Panc1 (cell line): ENCODE data around the gene ETFA. TPM values are rescaled to one million over a fixed set of nuclear protein-coding genes. Genes with fewer than 3 reads are reported as not detected.
A peak's percentile ranks its signal among the peaks of the same experiment; 100 is the strongest.

Experiments
- ATAC-seq: fragments of 200-7000 bp; cut with Tn5 transposase; 2 replicates; pipeline ENCODE4 v1.9.1; 2020; ENCODE audit warnings: mild to moderate bottlenecking, moderate library complexity
- BruUV-seq: library from RNA; stranded (reverse); fragments of 400-500 nt; replicated peaks from 2 replicates; lab custom pipeline; 2021; lab: Mats Ljungman, UMichigan
- CTCF ChIA-PET: fragments of 300-600 bp; sonication (Branson Sonifier 250); formaldehyde crosslinking; loops from one replicate; lab custom pipeline; 2022; ENCODE audit warnings: antibody characterized with exemption; lab: Charles Lee
- POLR2A ChIA-PET: fragments of 300-600 bp; sonication (Branson Sonifier 250); formaldehyde crosslinking; loops from one replicate; lab custom pipeline; 2022; ENCODE audit warnings: antibody characterized with exemption; lab: Charles Lee
- DNase-seq: peaks from one replicate; pipeline ENCODE4 v3.0.0-alpha.2; 2010; ENCODE audit warnings: low read depth, low spot score
- H3K27ac ChIP-seq: 2 replicates; pipeline ENCODE4 v1.5.1; 2011; ENCODE audit warnings: mild to moderate bottlenecking, low read length, inconsistent platforms
- H3K27me3 ChIP-seq: fragments of 200-500 bp; sonication (Bioruptor generic); 2 replicates; pipeline ENCODE4 v1.6.0; 2014; ENCODE audit warnings: low read length, inconsistent platforms; ENCODE audit not compliant: control insufficient read depth, insufficient read depth
- H3K36me3 ChIP-seq: fragments of 200-500 bp; sonication (Bioruptor generic); 2 replicates; pipeline ENCODE4 v1.5.1; 2014; ENCODE audit warnings: inconsistent platforms, mild to moderate bottlenecking, low read length, moderate library complexity; ENCODE audit not compliant: control insufficient read depth, insufficient read depth
- H3K4me1 ChIP-seq: 2 replicates; pipeline ENCODE4 v1.5.1; 2011; ENCODE audit warnings: inconsistent platforms, mild to moderate bottlenecking, low read length, moderate library complexity; ENCODE audit not compliant: control insufficient read depth, insufficient read depth
- H3K4me3 ChIP-seq, 2 experiments: 2 replicates each; pipeline ENCODE4 v1.5.1; 2011 to 2012; ENCODE audit warnings: low read depth in 2 of 2, low read length in 2 of 2, mild to moderate bottlenecking in 2 of 2, inconsistent platforms in 1 of 2, moderate library complexity in 1 of 2
- H3K9me3 ChIP-seq: fragments of 200-500 bp; sonication (Bioruptor generic); 2 replicates; pipeline ENCODE4 v1.5.1; 2014; ENCODE audit warnings: low read depth, mild to moderate bottlenecking, inconsistent platforms, low read length, moderate library complexity; ENCODE audit not compliant: control insufficient read depth, insufficient read depth
- CTCF ChIP-seq: fragments of 450-650 bp; IDR thresholded peaks from 2 replicates; pipeline ENCODE4 v1.5.1; 2017; ENCODE audit warnings: mild to moderate bottlenecking
- POLR2AphosphoS5 ChIP-seq: IDR thresholded peaks from 2 replicates; pipeline ENCODE4 v1.6.1; 2012; ENCODE audit warnings: mild to moderate bottlenecking, low read depth, low read length, moderate library complexity
- REST ChIP-seq, 2 experiments: IDR thresholded peaks; 2 replicates each; pipeline ENCODE4 v1.6.1; 2011 to 2012; ENCODE audit warnings: low read depth in 2 of 2, control low read depth in 1 of 2, low read length in 1 of 2, mild to moderate bottlenecking in 1 of 2, moderate library complexity in 1 of 2; ENCODE audit not compliant: insufficient read depth in 1 of 2
- SIN3A ChIP-seq: IDR thresholded peaks from 2 replicates; pipeline ENCODE4 v1.6.1; 2012; ENCODE audit warnings: low read depth, mild to moderate bottlenecking, low read length, moderate library complexity, borderline replicate concordance; ENCODE audit not compliant: insufficient read depth
- TCF7L2 ChIP-seq: IDR thresholded peaks from 2 replicates; pipeline ENCODE4 v1.6.1; 2011; ENCODE audit warnings: mild to moderate bottlenecking, low read depth, low read length, inconsistent platforms
- in situ Hi-C: cut with HindIII; loops from 2 replicates; pipeline ENCODE4 v1.10.0; 2016; ENCODE audit warnings: low sequenced_read_pairs, low pct_unique_long_range_greater_than_20kb
- intact Hi-C: fragments of 100-400 bp; cut with micrococcal nuclease; formaldehyde crosslinking; loops from one replicate; pipeline ENCODE4 v1.10.0; 2022; ENCODE audit not compliant: unreplicated experiment
- total RNA-seq: library from RNA; stranded (reverse); gene quantifications from one replicate; pipeline ENCODE4 v1.2.1, GENCODE V29; 2021; ENCODE audit not compliant: unreplicated experiment

The ETFA gene
- total RNA-seq, 1 experiment from 2014 or later, result 159 TPM

- POLR2A ChIA-PET, result interaction anchor here (0.6 kb wide), 2 partner anchors 9 to 91 kb away, joined by 3 to 6 read pairs; partner anchors contain the start of gene ISL2
- peak; percentile 5; the same call in 1 of the 2 replicates for ATAC-seq
- Histone ChIP-seq H3K9me3 (no peaks in the 10 kb centered on the region), H3K36me3 (no peaks in the 10 kb centered on the region), H3K27me3 (peaks cover 16% of the 10 kb centered on the region), H3K4me3 (peak overlapping the region; percentile 52 to 72), H3K27ac (no peak overlapping the region), H3K4me1 (no peaks in the 10 kb centered on the region)
- no peak for DNase-seq
- intact Hi-C loops, result no loop called here
- in situ Hi-C loops, result no loop called here
- CTCF ChIA-PET, result interaction anchor here (0.5 kb wide), 1 partner anchor 215 kb away, joined by 5 read pairs; no protein-coding TSS in a partner anchor
- no TSS peak for BruUV-seq
- no peak for TF ChIP-seq CTCF
- no peak for TF ChIP-seq REST (IDR thresholded peaks at IDR 0.05; ENCODE audit: insufficient read depth in 1 of 2, low read depth in 2 of 2, low read length in 1 of 2)
- no peak for TF ChIP-seq POLR2AphosphoS5
- TF ChIP-seq SIN3A, result no peak
- no peak for TF ChIP-seq TCF7L2
Measured at GRCh38 chr15:76345583-76345879, 34.3 kb upstream of the ETFA start.

- intact Hi-C loops (no loop called here), in situ Hi-C loops (no loop called here)
- no peaks in the 10 kb centered on the region for H3K4me1 ChIP-seq
- BruUV-seq, result no TSS peak
- ChIA-PET POLR2A (interaction anchor here (0.6 kb wide), 2 partner anchors 9 to 924 kb away, joined by 3 to 6 read pairs; partner anchors contain the start of gene ISL2), CTCF (no interaction called here)
- peaks cover 16% of the 10 kb centered on the region for H3K27me3 ChIP-seq
- no peaks in the 10 kb centered on the region for H3K36me3 ChIP-seq
- TF ChIP-seq SIN3A (no peak), POLR2AphosphoS5 (no peak), TCF7L2 (no peak), REST (IDR thresholded peaks at IDR 0.05; ENCODE audit: insufficient read depth in 1 of 2, low read depth in 2 of 2, low read length in 1 of 2) (no peak), CTCF (no peak)
- no peak overlapping the region for H3K27ac ChIP-seq
- DNase-seq, result no peak
- peak overlapping the region in 1 of 2 experiments; percentile 72; a peak in 1 of 4 replicates for H3K4me3 ChIP-seq
- no peaks in the 10 kb centered on the region for H3K9me3 ChIP-seq
- ATAC-seq, result no peak
Measured at GRCh38 chr15:76344893-76345582, 33.8 kb upstream of the ETFA start.
